ENCODE measurements around the gene PRR35.

Gene PRR35

GRCh38 chr16:580946-581498 lies 20.8 kb downstream of the PRR35 start:
- Histone ChIP-seq H3K36me3 (ENCODE audit: insufficient read depth, insufficient read length, low read length) (peaks cover 34% of the 10 kb centered on the region), H3K9me3 (ENCODE audit: insufficient read depth, low read length) (no peaks in the 10 kb centered on the region), H3K4me3 (ENCODE audit: insufficient read length, low read depth) (no peak overlapping the region), H3K27me3 (ENCODE audit: insufficient read depth, insufficient read length) (peaks cover 8% of the 10 kb centered on the region), H3K4me1 (ENCODE audit: insufficient read depth, insufficient read length) (peaks cover 16% of the 10 kb centered on the region), H3K9ac (ENCODE audit: insufficient read length, low read depth) (no peak overlapping the region)
- DNase-seq (ENCODE audit: low read depth, low spot score) = no peak
- TF ChIP-seq YY1 (IDR thresholded peaks at IDR 0.05; ENCODE audit: insufficient read depth, insufficient read length) (no peak), ZNF274 (IDR thresholded peaks at IDR 0.05; ENCODE audit: low read depth, low read length) (no peak), SUZ12 (IDR thresholded peaks at IDR 0.05; ENCODE audit: extremely low read depth, insufficient read depth, insufficient read length) (no peak)

GRCh38 chr16:582218-582613 lies 22.0 kb downstream of the PRR35 start:
- no peak for DNase-seq (ENCODE audit: low read depth, low spot score)
- Histone ChIP-seq H3K4me1 (ENCODE audit: insufficient read depth, insufficient read length) (peaks cover 21% of the 10 kb centered on the region), H3K27me3 (ENCODE audit: insufficient read depth, insufficient read length) (peaks cover 20% of the 10 kb centered on the region), H3K9ac (ENCODE audit: insufficient read length, low read depth) (no peak overlapping the region), H3K4me3 (ENCODE audit: insufficient read length, low read depth) (no peak overlapping the region), H3K36me3 (ENCODE audit: insufficient read depth, insufficient read length, low read length) (peaks cover 26% of the 10 kb centered on the region), H3K9me3 (ENCODE audit: insufficient read depth, low read length) (no peaks in the 10 kb centered on the region)
- TF ChIP-seq SUZ12 (IDR thresholded peaks at IDR 0.05; ENCODE audit: extremely low read depth, insufficient read depth, insufficient read length) (no peak), ZNF274 (IDR thresholded peaks at IDR 0.05; ENCODE audit: low read depth, low read length) (no peak), YY1 (IDR thresholded peaks at IDR 0.05; ENCODE audit: insufficient read depth, insufficient read length) (no peak)

GRCh38 chr16:582614-583331 lies 22.6 kb downstream of the PRR35 start:
- TF ChIP-seq SUZ12 (IDR thresholded peaks at IDR 0.05; ENCODE audit: extremely low read depth, insufficient read depth, insufficient read length) = no peak
- no peak for TF ChIP-seq ZNF274 (IDR thresholded peaks at IDR 0.05; ENCODE audit: low read depth, low read length)
- no peak for TF ChIP-seq YY1 (IDR thresholded peaks at IDR 0.05; ENCODE audit: insufficient read depth, insufficient read length)
- H3K4me3 ChIP-seq (ENCODE audit: insufficient read length, low read depth) = no peak overlapping the region
- peaks cover 24% of the 10 kb centered on the region for H3K4me1 ChIP-seq (ENCODE audit: insufficient read depth, insufficient read length)
- H3K36me3 ChIP-seq (ENCODE audit: insufficient read depth, insufficient read length, low read length) = peaks cover 27% of the 10 kb centered on the region
- DNase-seq (ENCODE audit: low read depth, low spot score) = no peak
- no peaks in the 10 kb centered on the region for H3K9me3 ChIP-seq (ENCODE audit: insufficient read depth, low read length)
- H3K27me3 ChIP-seq (ENCODE audit: insufficient read depth, insufficient read length) = peaks cover 20% of the 10 kb centered on the region
- peak overlapping the region; percentile 32 for H3K9ac ChIP-seq (ENCODE audit: insufficient read length, low read depth)

DNA sequence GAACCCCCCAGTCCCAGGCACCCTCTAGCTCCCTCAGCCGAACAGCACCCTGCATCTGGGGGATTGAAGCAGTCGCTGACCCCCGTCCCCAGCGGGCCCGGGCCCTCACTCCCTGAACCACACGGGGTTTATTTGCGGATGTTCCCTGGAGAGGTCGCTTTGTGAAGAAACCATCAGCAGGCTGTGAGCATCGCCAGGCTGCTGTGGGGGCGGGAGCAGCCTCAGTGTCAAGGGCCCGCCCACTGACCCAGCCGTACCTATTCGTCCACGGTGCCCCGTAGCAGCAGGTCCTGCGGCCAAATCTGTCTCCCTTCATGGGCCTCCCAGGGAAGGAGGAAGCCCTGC lies 23.2 kb downstream of the PRR35 start:
- Histone ChIP-seq H3K4me3 (ENCODE audit: insufficient read length, low read depth) (no peak overlapping the region), H3K9ac (ENCODE audit: insufficient read length, low read depth) (no peak overlapping the region)
- DNase-seq (ENCODE audit: low read depth, low spot score) = no peak

DNA sequence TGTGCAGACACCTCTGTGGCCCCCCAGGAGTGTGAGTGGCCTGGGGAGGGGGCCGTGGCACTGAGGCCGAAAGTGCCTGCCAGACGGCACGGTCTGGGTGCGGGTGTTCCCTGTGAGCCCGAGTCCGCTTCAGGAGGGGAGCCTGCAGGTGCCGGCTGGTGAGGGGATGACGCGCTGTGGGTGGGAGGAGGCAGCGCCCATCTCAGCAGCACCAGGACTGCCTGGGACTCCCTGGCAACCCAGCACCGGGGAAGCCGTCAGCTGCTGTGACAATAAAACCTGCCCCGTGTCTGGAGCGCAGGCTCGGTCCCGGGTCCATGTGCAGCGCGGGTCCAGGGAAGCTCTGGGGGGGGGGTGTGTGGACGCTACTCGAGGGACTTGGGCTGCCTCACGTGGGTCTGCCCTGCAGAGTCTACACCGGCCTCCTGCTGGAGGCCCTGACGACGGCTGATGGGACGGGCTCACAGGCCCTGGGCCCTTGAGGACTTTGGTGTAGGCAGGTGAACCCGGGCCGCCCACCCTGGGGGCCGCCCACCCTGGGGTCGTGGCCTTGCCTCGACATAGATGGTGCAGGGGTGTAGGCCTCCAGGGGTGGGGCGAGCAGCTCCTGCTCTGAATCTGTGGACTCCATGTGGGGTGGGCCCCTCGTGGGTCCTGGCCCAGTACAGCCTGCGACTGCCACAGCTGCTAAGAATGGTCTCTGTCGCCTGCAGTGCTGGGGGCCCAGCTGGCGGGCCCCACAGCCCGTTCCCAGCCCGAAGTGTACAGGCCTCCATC lies 23.8 kb downstream of the PRR35 start:
- Histone ChIP-seq H3K36me3 (ENCODE audit: insufficient read depth, insufficient read length, low read length) (peaks cover 24% of the 10 kb centered on the region), H3K27me3 (ENCODE audit: insufficient read depth, insufficient read length) (peaks cover 20% of the 10 kb centered on the region), H3K9ac (ENCODE audit: insufficient read length, low read depth) (no peak overlapping the region), H3K4me3 (ENCODE audit: insufficient read length, low read depth) (no peak overlapping the region), H3K4me1 (ENCODE audit: insufficient read depth, insufficient read length) (peaks cover 20% of the 10 kb centered on the region), H3K9me3 (ENCODE audit: insufficient read depth, low read length) (no peaks in the 10 kb centered on the region)
- no peak for TF ChIP-seq SUZ12 (IDR thresholded peaks at IDR 0.05; ENCODE audit: extremely low read depth, insufficient read depth, insufficient read length)
- TF ChIP-seq YY1 (IDR thresholded peaks at IDR 0.05; ENCODE audit: insufficient read depth, insufficient read length) = no peak
- no peak for TF ChIP-seq ZNF274 (IDR thresholded peaks at IDR 0.05; ENCODE audit: low read depth, low read length)
- DNase-seq (ENCODE audit: low read depth, low spot score) = no peak

More for the DNA sequence above, 23.2 kb downstream of the PRR35 start:
- Histone ChIP-seq H3K9me3 (ENCODE audit: insufficient read depth, low read length) (no peaks in the 10 kb centered on the region), H3K36me3 (ENCODE audit: insufficient read depth, insufficient read length, low read length) (peaks cover 27% of the 10 kb centered on the region), H3K4me1 (ENCODE audit: insufficient read depth, insufficient read length) (peaks cover 25% of the 10 kb centered on the region), H3K27me3 (ENCODE audit: insufficient read depth, insufficient read length) (peaks cover 20% of the 10 kb centered on the region)
- TF ChIP-seq ZNF274 (IDR thresholded peaks at IDR 0.05; ENCODE audit: low read depth, low read length) (no peak), SUZ12 (IDR thresholded peaks at IDR 0.05; ENCODE audit: extremely low read depth, insufficient read depth, insufficient read length) (no peak), YY1 (IDR thresholded peaks at IDR 0.05; ENCODE audit: insufficient read depth, insufficient read length) (no peak)

GRCh38 chr16:585351-585750 lies 25.2 kb downstream of the PRR35 start:
- H3K4me3 ChIP-seq (ENCODE audit: insufficient read length, low read depth) = no peak overlapping the region
- peaks cover 22% of the 10 kb centered on the region for H3K27me3 ChIP-seq (ENCODE audit: insufficient read depth, insufficient read length)
- peaks cover 20% of the 10 kb centered on the region for H3K4me1 ChIP-seq (ENCODE audit: insufficient read depth, insufficient read length)
- H3K36me3 ChIP-seq (ENCODE audit: insufficient read depth, insufficient read length, low read length) = peaks cover 20% of the 10 kb centered on the region
- no peak for TF ChIP-seq ZNF274 (IDR thresholded peaks at IDR 0.05; ENCODE audit: low read depth, low read length)
- no peak for TF ChIP-seq YY1 (IDR thresholded peaks at IDR 0.05; ENCODE audit: insufficient read depth, insufficient read length)
- TF ChIP-seq SUZ12 (IDR thresholded peaks at IDR 0.05; ENCODE audit: extremely low read depth, insufficient read depth, insufficient read length) = no peak
- peak overlapping the region; percentile 16 for H3K9ac ChIP-seq (ENCODE audit: insufficient read length, low read depth)
- no peaks in the 10 kb centered on the region for H3K9me3 ChIP-seq (ENCODE audit: insufficient read depth, low read length)
- DNase-seq (ENCODE audit: low read depth, low spot score) = no peak
